Epidermal melanocyte (primary cell): ENCODE results near the gene LRRC14B.

Source experiments
- DNase-seq: peaks from one replicate; pipeline ENCODE4 v3.0.0; 2011; ENCODE audit warnings: low spot score; ENCODE audit not compliant: insufficient read length

LRRC14B gene

DNA sequence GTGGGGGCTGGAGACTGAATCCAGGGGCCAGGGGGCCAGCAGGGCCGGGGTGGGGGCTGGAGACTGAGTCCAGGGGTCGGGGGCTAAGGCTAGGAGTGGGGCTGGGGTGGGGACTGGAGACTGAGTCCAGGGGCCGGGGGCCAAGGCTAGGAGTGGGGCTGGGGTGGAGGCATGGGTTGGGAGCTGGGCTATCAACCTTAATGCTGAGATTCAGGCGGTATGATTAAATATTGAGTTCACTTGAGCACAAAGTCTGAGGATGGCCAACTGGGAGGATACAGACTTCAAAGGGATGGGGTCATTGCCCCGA, 17.0 kb upstream of the LRRC14B start:
- no peak for DNase-seq

- no peak for DNase-seq
Measured at GRCh38 chr5:174876-175465, 16.3 kb upstream of the LRRC14B start.

DNA sequence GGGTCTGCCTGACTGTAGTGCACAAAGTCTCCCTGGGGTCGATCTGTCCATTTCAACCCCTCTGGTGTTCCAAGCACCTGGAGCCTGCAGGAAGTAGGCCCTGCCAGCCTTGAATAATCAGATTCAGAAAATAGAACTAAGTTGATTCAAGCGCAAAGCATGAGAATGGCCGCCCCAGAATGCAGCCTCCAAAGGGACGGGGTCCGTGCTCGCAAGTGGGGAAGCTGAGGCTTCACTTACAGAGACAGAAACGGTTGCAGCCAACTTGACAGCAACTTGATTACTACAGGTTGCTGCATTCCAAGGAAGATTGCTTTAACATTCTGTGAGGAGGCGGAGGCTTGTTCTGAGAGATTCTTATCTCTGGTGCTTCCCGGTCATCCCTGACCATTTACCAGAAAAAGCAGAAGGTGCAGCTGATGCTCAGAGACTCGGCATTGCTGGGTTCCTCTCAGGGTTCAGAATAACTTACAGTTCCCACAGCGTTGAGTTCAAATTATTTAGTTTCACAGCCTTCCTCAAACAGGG, 14.9 kb upstream of the LRRC14B start:
- no peak for DNase-seq

- no peak for DNase-seq
Measured at GRCh38 chr5:178110-178509, 13.2 kb upstream of the LRRC14B start.

- no peak for DNase-seq
Measured at GRCh38 chr5:179401-179800, 11.9 kb upstream of the LRRC14B start.

DNA sequence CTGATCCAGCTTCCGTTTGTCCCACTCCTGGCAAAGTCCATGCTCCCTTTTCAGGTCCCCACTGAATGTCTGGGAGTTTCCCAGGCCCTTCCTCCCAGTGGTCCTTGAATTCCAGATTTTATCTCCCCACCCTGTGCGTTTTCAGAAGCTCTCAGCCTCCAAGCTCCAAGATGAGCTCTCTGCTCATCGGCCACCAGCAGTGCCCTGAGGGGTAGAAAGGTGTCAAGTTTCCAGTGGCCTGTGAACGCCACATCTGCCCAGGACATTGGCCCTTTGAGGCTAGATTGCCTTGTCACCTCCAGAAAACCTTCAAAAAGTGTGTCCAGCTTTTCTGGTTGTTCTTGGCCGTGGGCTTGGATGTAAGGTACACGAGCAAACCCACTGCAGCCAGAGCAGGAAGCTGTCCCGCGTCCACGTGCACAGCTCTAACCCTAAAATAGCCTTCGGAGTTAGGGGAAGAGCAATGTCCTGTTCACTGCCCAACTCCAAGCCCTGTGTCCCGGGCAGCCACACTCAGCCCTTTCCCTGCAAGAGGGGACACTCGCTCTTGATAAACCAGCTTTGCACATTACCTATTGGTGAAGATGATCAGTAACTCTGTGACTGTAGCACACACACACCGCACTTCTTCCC, 10.9 kb upstream of the LRRC14B start:
- DNase-seq, result no peak

DNA sequence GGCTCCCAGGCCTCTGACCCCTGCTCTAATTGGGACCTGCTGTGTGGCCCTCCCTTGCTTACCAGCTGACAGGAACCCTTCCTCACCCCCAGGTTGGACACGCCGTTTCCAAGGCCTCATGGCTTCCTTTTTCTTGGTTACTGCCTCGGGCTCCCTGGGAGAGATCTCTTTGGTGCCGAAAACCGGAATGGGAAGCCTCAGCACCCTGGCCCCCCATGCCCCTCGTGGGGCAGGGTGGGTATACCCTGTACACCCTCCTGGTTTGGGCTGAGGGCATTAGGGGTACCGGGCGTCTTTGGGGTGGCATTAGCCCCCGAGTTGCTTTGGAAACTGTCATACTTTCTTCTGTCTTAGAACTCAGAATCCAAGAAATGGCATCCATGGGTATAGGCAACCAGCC, 10.1 kb upstream of the LRRC14B start:
- DNase-seq, result no peak

GRCh38 chr5:181566-181965, 9.7 kb upstream of the LRRC14B start:
- no peak for DNase-seq

DNA sequence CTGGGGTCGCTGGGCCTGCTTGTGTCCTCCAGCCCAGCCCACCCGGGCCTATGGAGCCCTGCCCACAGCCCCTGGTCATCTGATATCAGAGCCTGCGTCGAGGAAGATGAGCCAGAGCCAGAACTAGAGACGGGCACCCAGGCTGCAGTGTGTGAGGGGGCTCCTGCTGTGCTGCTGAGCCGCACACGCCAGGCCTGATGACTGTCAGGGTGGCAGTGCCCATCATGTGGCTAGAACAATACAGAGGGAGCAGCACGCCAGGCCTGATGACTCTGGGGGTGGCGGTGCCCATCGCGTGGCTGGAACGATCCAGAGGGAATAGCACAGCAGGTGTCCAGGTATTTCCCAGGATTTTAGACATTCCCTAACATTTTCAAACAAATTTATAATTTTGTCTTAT, 9.2 kb upstream of the LRRC14B start:
- DNase-seq, result no peak

GRCh38 chr5:184471-184870, 6.8 kb upstream of the LRRC14B start:
- no peak for DNase-seq

GRCh38 chr5:185095-186070, 5.9 kb upstream of the LRRC14B start:
- no peak for DNase-seq

DNA sequence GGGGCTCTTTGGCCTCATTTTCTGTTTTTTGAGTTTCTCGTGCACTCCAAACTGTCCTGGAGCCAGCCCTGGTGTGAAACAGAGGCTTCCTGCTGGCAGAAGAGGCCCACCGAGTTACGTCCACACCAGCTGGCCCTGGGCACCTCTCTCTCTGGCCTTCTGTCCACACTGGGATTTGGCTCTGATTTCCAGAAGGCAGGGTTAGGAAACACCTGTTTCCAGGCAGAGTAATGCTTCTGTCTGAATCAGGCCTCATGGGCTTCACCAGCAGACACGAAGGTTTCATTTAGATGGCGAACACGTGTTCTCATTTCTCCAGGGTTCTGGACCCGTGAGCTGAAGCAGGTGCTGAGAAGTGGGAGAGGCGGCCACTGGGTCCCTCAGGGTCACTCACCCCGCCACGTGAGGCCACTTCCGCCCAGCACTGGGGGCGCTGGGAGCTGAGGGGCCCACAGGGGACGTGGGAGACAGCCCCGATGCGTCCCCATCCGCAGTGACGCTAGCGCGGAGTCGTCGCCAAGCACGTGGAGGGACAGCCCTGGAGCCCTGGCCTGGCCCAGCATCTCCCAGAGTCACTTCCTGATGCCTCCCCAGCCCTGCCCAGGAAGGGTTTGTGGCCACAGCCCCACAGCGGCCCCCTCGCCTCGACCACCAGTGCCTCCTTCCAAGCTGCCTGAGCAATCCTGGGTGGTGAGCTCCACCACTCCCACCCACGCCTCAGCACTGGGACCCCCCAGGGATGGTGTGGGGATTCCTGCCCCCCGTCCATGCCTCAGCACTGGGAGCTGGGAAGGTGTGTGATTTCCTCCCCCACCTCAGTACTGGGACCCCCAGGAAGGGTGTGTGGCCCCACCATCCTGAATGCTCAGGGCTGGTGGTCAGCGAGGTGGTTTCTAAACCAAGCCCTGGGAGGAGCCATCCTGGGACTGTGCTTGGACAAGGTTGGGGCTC, 4.9 kb upstream of the LRRC14B start:
- no peak for DNase-seq

GRCh38 chr5:187042-187431, 4.3 kb upstream of the LRRC14B start:
- no peak for DNase-seq

GRCh38 chr5:187617-188451, 3.5 kb upstream of the LRRC14B start:
- DNase-seq, result no peak

DNA sequence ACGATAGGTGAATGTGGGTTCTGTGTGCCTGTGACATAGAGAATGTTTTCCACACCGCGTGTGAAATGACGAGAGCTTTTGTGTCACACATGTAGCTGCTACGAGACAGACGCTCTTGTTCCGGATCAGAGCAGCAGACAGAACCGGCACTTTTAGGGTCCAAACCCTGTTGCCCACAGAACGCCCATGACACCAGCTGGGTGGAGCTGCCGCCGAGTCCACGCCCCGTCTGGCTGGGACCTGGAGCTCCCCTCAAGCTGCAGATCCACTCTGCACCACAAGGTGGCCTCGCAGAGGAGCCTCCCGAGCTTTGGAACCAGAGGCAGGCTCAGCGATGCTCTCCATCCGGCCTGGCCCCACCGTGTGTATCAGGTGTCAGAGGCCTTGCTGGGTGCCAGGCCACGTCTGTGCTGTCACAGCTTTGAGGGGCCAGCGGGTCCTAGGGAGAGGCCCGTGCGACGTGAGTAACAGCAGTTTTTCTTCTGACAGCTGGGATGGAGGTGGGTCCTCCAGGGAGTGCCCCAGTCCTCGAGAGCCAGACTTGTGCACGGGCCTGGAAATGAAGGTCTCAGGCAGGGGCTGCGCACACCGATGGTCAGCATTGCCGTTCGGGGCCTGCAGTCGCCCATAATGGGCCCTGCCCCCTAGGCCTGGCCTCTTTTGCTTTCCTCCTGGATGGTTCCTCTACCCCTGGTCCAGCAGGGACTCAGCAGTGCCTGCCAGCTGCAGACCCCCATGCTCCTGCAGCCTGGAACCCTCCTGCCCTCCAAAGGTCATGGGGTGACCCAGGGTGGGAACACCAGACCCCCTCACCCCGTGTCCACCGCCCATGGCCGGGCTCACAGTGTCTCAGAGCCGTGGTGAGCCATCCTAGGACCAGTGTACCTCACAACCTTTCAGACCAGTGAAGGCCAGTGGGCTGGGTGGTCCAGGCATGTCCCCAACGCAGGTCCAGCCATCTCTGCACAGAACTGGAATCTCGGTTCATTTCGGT, 2.5 kb upstream of the LRRC14B start:
- DNase-seq, result peak; percentile 96

DNA sequence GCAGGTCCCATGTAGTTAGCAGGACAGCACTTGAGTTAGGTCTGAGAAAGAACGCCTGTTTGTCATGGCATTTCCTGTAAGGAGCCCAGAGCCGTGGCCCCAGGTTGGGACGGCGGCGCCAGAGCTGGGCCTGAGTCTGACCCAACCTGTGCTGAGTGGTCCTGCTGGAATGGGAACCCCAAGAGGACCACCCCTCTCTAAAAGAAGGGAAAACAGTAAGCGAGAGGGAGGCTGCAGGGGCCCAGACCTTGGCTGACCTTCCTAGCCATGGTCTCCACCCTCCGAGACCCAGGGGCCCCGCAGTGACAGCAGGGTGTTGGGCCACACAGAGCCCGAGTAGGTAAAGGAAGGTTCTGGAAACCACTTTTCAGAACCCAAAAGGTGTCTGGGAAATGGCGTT, 1.8 kb upstream of the LRRC14B start:
- DNase-seq, result no peak

DNA sequence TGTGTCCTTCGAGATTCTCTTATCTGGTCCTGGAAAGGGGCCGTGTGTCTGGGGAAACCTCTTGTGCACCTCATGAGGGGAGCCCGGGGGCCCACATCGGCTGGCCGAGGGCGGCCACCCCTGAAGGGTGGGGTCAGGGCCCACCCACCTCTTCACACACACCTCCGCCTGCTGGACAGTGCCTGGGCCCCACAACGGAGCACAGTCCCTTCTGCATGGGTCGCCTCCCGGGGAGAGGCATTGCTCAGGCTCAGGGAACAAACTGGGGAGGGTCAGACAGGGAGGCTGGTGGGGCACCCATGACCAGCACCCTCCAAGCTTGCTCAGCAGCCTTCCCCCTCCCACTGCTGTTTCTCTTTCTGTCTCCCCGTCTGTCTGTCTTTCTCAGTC, 1.3 kb upstream of the LRRC14B start:
- DNase-seq, result no peak

GRCh38 chr5:190366-191035, 794 bp upstream of the LRRC14B start:
- DNase-seq, result no peak
